HCT116 (cell line): ENCODE results near the gene SRPK2.

Experiments used
- ELF1 ChIP-seq: IDR thresholded peaks from 2 replicates; pipeline ENCODE4 v1.6.1; 2012; ENCODE audit warnings: low read depth, borderline replicate concordance
- EZH2 ChIP-seq: fragments of 200-600 bp; sonication (generic); IDR thresholded peaks from 2 replicates; pipeline ENCODE4 v1.6.1; 2017; ENCODE audit warnings: antibody characterized with exemption, mixed run types
- POLR2A ChIP-seq: IDR thresholded peaks from 2 replicates; pipeline ENCODE4 v1.7.0; 2011; ENCODE audit warnings: borderline replicate concordance; ENCODE audit not compliant: insufficient read depth, insufficient read length; ENCODE audit errors: extremely low read depth
- POLR2AphosphoS5 ChIP-seq: IDR thresholded peaks from 2 replicates; pipeline ENCODE4 v1.6.1; 2011; ENCODE audit warnings: mild to moderate bottlenecking, low read depth, low read length, moderate library complexity
- SP1 ChIP-seq: IDR thresholded peaks from 2 replicates; pipeline ENCODE4 v1.6.1; 2012; ENCODE audit warnings: low read depth
- TF ChIP-seq, protein P1 (sequence below): IDR thresholded peaks from 2 replicates; pipeline ENCODE4 v1.6.1; 2012; ENCODE audit warnings: low read depth
- TF ChIP-seq, protein P2 (sequence below), 3 experiments: fragments of 200-600 bp in 1 of 3; sonication (generic) in 1 of 3; IDR thresholded peaks in 2 of 3; conservative IDR thresholded peaks in 1 of 3; 2 replicates each; pipeline ENCODE4 v1.5.1; 2012 to 2017; ENCODE audit warnings: low read depth in 2 of 3, low read length in 2 of 3, antibody characterized with exemption in 1 of 3, borderline replicate concordance in 1 of 3, control low read depth in 1 of 3, mild to moderate bottlenecking in 1 of 3, mixed read lengths in 1 of 3, mixed run types in 1 of 3, moderate library complexity in 1 of 3; ENCODE audit not compliant: insufficient read depth in 1 of 3

DNA sequence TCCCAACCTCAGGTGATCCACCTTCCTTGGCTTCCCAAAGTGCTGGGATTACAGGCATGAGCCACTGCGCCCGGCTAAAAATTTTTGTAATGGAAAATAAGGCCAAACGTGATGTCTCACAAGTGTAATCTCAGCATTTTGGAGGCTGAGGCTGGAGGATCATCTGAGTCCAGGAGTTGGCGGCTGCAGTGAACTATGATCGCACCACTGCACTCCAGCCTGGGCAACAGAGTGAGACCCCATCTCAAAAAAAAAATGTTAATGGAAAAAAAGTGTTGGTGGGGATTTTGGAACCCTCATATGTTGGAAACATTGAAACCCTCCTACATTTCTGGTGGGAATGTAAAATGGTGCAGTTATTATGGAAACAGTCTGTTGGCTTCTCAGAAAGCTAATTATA, 2.7 kb upstream of the SRPK2 start:
- TF ChIP-seq, protein P1, sequence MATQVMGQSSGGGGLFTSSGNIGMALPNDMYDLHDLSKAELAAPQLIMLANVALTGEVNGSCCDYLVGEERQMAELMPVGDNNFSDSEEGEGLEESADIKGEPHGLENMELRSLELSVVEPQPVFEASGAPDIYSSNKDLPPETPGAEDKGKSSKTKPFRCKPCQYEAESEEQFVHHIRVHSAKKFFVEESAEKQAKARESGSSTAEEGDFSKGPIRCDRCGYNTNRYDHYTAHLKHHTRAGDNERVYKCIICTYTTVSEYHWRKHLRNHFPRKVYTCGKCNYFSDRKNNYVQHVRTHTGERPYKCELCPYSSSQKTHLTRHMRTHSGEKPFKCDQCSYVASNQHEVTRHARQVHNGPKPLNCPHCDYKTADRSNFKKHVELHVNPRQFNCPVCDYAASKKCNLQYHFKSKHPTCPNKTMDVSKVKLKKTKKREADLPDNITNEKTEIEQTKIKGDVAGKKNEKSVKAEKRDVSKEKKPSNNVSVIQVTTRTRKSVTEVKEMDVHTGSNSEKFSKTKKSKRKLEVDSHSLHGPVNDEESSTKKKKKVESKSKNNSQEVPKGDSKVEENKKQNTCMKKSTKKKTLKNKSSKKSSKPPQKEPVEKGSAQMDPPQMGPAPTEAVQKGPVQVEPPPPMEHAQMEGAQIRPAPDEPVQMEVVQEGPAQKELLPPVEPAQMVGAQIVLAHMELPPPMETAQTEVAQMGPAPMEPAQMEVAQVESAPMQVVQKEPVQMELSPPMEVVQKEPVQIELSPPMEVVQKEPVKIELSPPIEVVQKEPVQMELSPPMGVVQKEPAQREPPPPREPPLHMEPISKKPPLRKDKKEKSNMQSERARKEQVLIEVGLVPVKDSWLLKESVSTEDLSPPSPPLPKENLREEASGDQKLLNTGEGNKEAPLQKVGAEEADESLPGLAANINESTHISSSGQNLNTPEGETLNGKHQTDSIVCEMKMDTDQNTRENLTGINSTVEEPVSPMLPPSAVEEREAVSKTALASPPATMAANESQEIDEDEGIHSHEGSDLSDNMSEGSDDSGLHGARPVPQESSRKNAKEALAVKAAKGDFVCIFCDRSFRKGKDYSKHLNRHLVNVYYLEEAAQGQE: no peak
- no peak for TF ChIP-seq ELF1
- no peak for TF ChIP-seq POLR2AphosphoS5
- no peak for TF ChIP-seq POLR2A
- TF ChIP-seq EZH2: no peak
- TF ChIP-seq, protein P2, sequence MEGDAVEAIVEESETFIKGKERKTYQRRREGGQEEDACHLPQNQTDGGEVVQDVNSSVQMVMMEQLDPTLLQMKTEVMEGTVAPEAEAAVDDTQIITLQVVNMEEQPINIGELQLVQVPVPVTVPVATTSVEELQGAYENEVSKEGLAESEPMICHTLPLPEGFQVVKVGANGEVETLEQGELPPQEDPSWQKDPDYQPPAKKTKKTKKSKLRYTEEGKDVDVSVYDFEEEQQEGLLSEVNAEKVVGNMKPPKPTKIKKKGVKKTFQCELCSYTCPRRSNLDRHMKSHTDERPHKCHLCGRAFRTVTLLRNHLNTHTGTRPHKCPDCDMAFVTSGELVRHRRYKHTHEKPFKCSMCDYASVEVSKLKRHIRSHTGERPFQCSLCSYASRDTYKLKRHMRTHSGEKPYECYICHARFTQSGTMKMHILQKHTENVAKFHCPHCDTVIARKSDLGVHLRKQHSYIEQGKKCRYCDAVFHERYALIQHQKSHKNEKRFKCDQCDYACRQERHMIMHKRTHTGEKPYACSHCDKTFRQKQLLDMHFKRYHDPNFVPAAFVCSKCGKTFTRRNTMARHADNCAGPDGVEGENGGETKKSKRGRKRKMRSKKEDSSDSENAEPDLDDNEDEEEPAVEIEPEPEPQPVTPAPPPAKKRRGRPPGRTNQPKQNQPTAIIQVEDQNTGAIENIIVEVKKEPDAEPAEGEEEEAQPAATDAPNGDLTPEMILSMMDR (IDR thresholded peaks at IDR 0.05 in 2 of 3, conservative IDR thresholded peaks at IDR 0.05 in 1 of 3; ENCODE audit: borderline replicate concordance in 1 of 3, insufficient read depth in 1 of 3, low read depth in 2 of 3, low read length in 2 of 3): no peak
- no peak for TF ChIP-seq SP1
